NOMO-1 treated with dmso at 0.1 percent for 144 hours (cell line): ENCODE data around the gene ANKRA2.

Experiments
- DNase-seq: peaks from one replicate; lab custom pipeline; 2025; ENCODE audit not compliant: unreplicated experiment; lab: John Stamatoyannopoulos, UW

Gene ANKRA2

GRCh38 chr5:73506459-73506955 lies 58.9 kb downstream of the ANKRA2 start:
- DNase-seq, result no peak
